ENCODE data around the gene TNF. TPM values are rescaled to one million over a fixed set of nuclear protein-coding genes. Genes with fewer than 3 reads are reported as not detected.
A peak's percentile ranks its signal among the peaks of the same experiment; 100 is the strongest.

TNF gene
- total RNA-seq, 1 donor from 2014 or later: 14.2 TPM

- no peak for DNase-seq (ENCODE audit: low read depth)
- TF ChIP-seq CTCF (conservative IDR thresholded peaks at IDR 0.05; ENCODE audit: low read depth, low read length): no peak
- no peak overlapping the region for H3K4me3 ChIP-seq (ENCODE audit: low read depth, low read length)
Observed at GRCh38 chr6:31573239-31574105, 1.9 kb upstream of the TNF start.

GRCh38 chr6:31574106-31575061 lies 981 bp upstream of the TNF start:
- no peak overlapping the region for H3K4me3 ChIP-seq (ENCODE audit: low read depth, low read length)
- no peak for DNase-seq (ENCODE audit: low read depth)
- TF ChIP-seq CTCF (conservative IDR thresholded peaks at IDR 0.05; ENCODE audit: low read depth, low read length): peak; percentile 6

DNA sequence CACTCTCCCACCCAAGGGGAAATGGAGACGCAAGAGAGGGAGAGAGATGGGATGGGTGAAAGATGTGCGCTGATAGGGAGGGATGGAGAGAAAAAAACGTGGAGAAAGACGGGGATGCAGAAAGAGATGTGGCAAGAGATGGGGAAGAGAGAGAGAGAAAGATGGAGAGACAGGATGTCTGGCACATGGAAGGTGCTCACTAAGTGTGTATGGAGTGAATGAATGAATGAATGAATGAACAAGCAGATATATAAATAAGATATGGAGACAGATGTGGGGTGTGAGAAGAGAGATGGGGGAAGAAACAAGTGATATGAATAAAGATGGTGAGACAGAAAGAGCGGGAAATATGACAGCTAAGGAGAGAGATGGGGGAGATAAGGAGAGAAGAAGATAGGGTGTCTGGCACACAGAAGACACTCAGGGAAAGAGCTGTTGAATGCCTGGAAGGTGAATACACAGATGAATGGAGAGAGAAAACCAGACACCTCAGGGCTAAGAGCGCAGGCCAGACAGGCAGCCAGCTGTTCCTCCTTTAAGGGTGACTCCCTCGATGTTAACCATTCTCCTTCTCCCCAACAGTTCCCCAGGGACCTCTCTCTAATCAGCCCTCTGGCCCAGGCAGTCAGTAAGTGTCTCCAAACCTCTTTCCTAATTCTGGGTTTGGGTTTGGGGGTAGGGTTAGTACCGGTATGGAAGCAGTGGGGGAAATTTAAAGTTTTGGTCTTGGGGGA lies 754 bp downstream of the TNF start:
- TF ChIP-seq CTCF (conservative IDR thresholded peaks at IDR 0.05; ENCODE audit: low read depth, low read length): no peak
- no peak for DNase-seq (ENCODE audit: low read depth)
- peak overlapping the region; percentile 36 for H3K4me3 ChIP-seq (ENCODE audit: low read depth, low read length)

GRCh38 chr6:31576897-31577578 lies 1.7 kb downstream of the TNF start:
- H3K4me3 ChIP-seq (ENCODE audit: low read depth, low read length): no peak overlapping the region
- no peak for TF ChIP-seq CTCF (conservative IDR thresholded peaks at IDR 0.05; ENCODE audit: low read depth, low read length)
- DNase-seq (ENCODE audit: low read depth): no peak

- DNase-seq (ENCODE audit: low read depth): no peak
- TF ChIP-seq CTCF (conservative IDR thresholded peaks at IDR 0.05; ENCODE audit: low read depth, low read length): no peak
- H3K4me3 ChIP-seq (ENCODE audit: low read depth, low read length): no peak overlapping the region
Observed at GRCh38 chr6:31577579-31577966, 2.2 kb downstream of the TNF start.
